A673 (cell line): ENCODE data around the gene MFSD11. TPM values are rescaled to one million over a fixed set of nuclear protein-coding genes. Genes with fewer than 3 reads are reported as not detected.
"Not testable (repeated sequence)": the region's sequence is repeated elsewhere in the genome, so short reads cannot be mapped to it uniquely, and the experiment has no call there.

Experiments used
- BruUV-seq: library from RNA; stranded (reverse); fragments of 400-500 nt; replicated peaks from 2 replicates; lab custom pipeline; 2021; lab: Mats Ljungman, UMichigan
- CTCF ChIA-PET: fragments of 300-600 bp; sonication (Branson Sonifier 250); formaldehyde crosslinking; loops from one replicate; lab custom pipeline; 2022; ENCODE audit warnings: antibody characterized with exemption; lab: Charles Lee
- POLR2A ChIA-PET: fragments of 300-600 bp; sonication (Branson Sonifier 250); formaldehyde crosslinking; loops from one replicate; lab custom pipeline; 2022; ENCODE audit warnings: antibody characterized with exemption; ENCODE audit not compliant: low non-redundant PET; lab: Charles Lee
- DNase-seq: peaks from one replicate; pipeline ENCODE4 v3.0.0-alpha.2; 2015; ENCODE audit warnings: low spot score
- H3K27ac ChIP-seq: fragments of 200-600 bp; sonication (generic); 2 replicates; pipeline ENCODE4 v1.5.1; 2016; ENCODE audit warnings: mixed run types, low read depth, mild to moderate bottlenecking, mixed read lengths, antibody characterized with exemption, low read length; ENCODE audit not compliant: poor library complexity, severe bottlenecking
- H3K27me3 ChIP-seq: fragments of 200-600 bp; sonication (generic); replicated peaks from 2 replicates; pipeline ENCODE4 v1.6.1; 2017; ENCODE audit warnings: mixed run types, low read depth, mild to moderate bottlenecking, mixed read lengths, antibody characterized with exemption, low read length; ENCODE audit not compliant: insufficient read depth, poor library complexity
- H3K36me3 ChIP-seq: fragments of 200-600 bp; sonication (generic); 2 replicates; pipeline ENCODE4 v1.6.1; 2016; ENCODE audit warnings: mixed run types, mild to moderate bottlenecking, mixed read lengths, antibody characterized with exemption, low read length; ENCODE audit not compliant: insufficient read depth, poor library complexity, severe bottlenecking
- H3K4me1 ChIP-seq: fragments of 200-600 bp; sonication (generic); 2 replicates; pipeline ENCODE4 v1.6.1; 2017; ENCODE audit warnings: mixed run types, mild to moderate bottlenecking, mixed read lengths, antibody characterized with exemption, low read length; ENCODE audit not compliant: insufficient read depth, poor library complexity, severe bottlenecking
- H3K4me3 ChIP-seq: fragments of 200-600 bp; sonication (generic); 2 replicates; pipeline ENCODE4 v1.5.1; 2016; ENCODE audit warnings: low read depth, mixed run types, mild to moderate bottlenecking, mixed read lengths, low read length; ENCODE audit not compliant: poor library complexity, severe bottlenecking
- H3K9me3 ChIP-seq: fragments of 200-600 bp; sonication (generic); 2 replicates; pipeline ENCODE4 v1.6.1; 2016; ENCODE audit warnings: mixed run types, low read depth, mild to moderate bottlenecking, mixed read lengths, antibody characterized with exemption, low read length; ENCODE audit not compliant: poor library complexity, severe bottlenecking
- CTCF ChIP-seq: fragments of 300-800, 200-600 bp; sonication (generic); conservative IDR thresholded peaks from 2 replicates; pipeline ENCODE4 v1.5.1; 2017; ENCODE audit warnings: low read depth, mild to moderate bottlenecking, antibody characterized with exemption, low read length, moderate library complexity, mixed read lengths
- EZH2 ChIP-seq: fragments of 200-600 bp; sonication (generic); IDR thresholded peaks from 2 replicates; pipeline ENCODE4 v1.6.1; 2017; ENCODE audit warnings: borderline replicate concordance, low read depth, mild to moderate bottlenecking, mixed read lengths, antibody characterized with exemption, low read length; ENCODE audit not compliant: poor library complexity, severe bottlenecking
- intact Hi-C: fragments of 100-400 bp; cut with micrococcal nuclease; formaldehyde crosslinking; loops from one replicate; pipeline ENCODE4 v1.10.0; 2022; ENCODE audit not compliant: unreplicated experiment
- total RNA-seq: library from RNA; stranded (reverse); gene quantifications from 2 replicates; pipeline ENCODE4 v1.2.3, GENCODE V29; 2021

Gene MFSD11
- total RNA-seq, 1 experiment from 2014 or later = 38.8 TPM

GRCh38 chr17:76727745-76728456 lies 10.0 kb upstream of the MFSD11 start:
- no peak for DNase-seq
- no peaks in the 10 kb centered on the region for H3K9me3 ChIP-seq
- peak overlapping the region; percentile 98 for H3K4me3 ChIP-seq
- H3K27me3 ChIP-seq = no peaks in the 10 kb centered on the region
- TF ChIP-seq CTCF = no peak
- TF ChIP-seq EZH2 = no peak
- ChIA-PET POLR2A (interaction anchor here (1.2 kb wide), 1 partner anchor 9 kb away, joined by 3 read pairs; no protein-coding TSS in a partner anchor), CTCF (no interaction called here)
- H3K27ac ChIP-seq = peak overlapping the region; percentile 99
- peaks cover 18% of the 10 kb centered on the region for H3K4me1 ChIP-seq
- peaks cover 52% of the 10 kb centered on the region for H3K36me3 ChIP-seq
- BruUV-seq = no TSS peak
- intact Hi-C loops = no loop called here

GRCh38 chr17:76731800-76732733 lies 5.9 kb upstream of the MFSD11 start:
- CTCF ChIA-PET, H3K27me3 ChIP-seq, BruUV-seq, DNase-seq, H3K9me3 ChIP-seq, intact Hi-C loops: not testable (repeated sequence)
- Histone ChIP-seq H3K27ac (peak overlapping the region; percentile 39), H3K36me3 (peaks cover 65% of the 10 kb centered on the region), H3K4me1 (peaks cover 22% of the 10 kb centered on the region), H3K4me3 (peak overlapping the region; percentile 77)
- POLR2A ChIA-PET = interaction anchor here (0.6 kb wide), 2 partner anchors 237 to 911 kb away, joined by 4 to 5 read pairs; no protein-coding TSS in a partner anchor

- ChIA-PET POLR2A (interaction anchor here (0.6 kb wide), 2 partner anchors 237 to 912 kb away, joined by 4 to 5 read pairs; no protein-coding TSS in a partner anchor), CTCF (no interaction called here)
- Histone ChIP-seq H3K27ac (peak overlapping the region; percentile 98), H3K27me3 (no peaks in the 10 kb centered on the region), H3K4me3 (peak overlapping the region; percentile 77), H3K4me1 (peaks cover 15% of the 10 kb centered on the region), H3K36me3 (peaks cover 65% of the 10 kb centered on the region), H3K9me3 (no peaks in the 10 kb centered on the region)
- intact Hi-C loops = no loop called here
- TF ChIP-seq CTCF (no peak), EZH2 (no peak)
- BruUV-seq = no TSS peak
- no peak for DNase-seq
Measured at GRCh38 chr17:76732734-76733617, 4.9 kb upstream of the MFSD11 start.
